ENCODE results near the gene TMEM179.
"Not testable (repeated sequence)": the region's sequence is repeated elsewhere in the genome, so short reads cannot be mapped to it uniquely, and the experiment has no call there.

DNA sequence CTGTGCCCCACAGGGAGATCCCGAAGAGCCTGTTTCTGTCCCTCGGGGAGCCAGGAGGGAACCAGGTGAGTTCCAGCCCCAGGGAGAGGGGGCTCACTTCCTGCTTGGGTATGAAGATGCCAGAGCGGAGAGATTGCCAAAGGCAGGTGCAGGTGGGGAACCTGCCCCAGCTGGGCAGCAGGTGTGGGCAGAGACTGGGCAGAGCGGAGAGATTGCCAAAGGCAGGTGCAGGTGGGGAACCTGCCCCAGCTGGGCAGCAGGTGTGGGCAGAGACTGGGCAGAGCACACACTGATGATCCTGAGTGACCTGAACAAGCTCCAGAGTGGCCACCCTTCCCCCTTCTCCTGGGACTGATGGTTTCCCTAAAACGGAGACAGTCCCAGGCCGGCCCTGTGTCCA lies 24.6 kb downstream of the TMEM179 start:
- TF ChIP-seq, protein P1, sequence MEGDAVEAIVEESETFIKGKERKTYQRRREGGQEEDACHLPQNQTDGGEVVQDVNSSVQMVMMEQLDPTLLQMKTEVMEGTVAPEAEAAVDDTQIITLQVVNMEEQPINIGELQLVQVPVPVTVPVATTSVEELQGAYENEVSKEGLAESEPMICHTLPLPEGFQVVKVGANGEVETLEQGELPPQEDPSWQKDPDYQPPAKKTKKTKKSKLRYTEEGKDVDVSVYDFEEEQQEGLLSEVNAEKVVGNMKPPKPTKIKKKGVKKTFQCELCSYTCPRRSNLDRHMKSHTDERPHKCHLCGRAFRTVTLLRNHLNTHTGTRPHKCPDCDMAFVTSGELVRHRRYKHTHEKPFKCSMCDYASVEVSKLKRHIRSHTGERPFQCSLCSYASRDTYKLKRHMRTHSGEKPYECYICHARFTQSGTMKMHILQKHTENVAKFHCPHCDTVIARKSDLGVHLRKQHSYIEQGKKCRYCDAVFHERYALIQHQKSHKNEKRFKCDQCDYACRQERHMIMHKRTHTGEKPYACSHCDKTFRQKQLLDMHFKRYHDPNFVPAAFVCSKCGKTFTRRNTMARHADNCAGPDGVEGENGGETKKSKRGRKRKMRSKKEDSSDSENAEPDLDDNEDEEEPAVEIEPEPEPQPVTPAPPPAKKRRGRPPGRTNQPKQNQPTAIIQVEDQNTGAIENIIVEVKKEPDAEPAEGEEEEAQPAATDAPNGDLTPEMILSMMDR (IDR thresholded peaks at IDR 0.05): not testable (repeated sequence)
- TF ChIP-seq POLR2A (IDR thresholded peaks at IDR 0.05): not testable (repeated sequence)

All from upper lobe of left lung (tissue), 4 donors.